ENCODE measurements around the gene OR52E8.

Gene OR52E8

GRCh38 chr11:5857590-5857989 lies at the start of gene OR52E8:
OR52E8 (minus strand) TSS chr11:5857690; CDS start chr11:5857690, 0 bp downstream.
- no peak for DNase-seq

- DNase-seq = no peak
Observed at GRCh38 chr11:5899534-5899933, 42.0 kb upstream of the OR52E8 start.

- DNase-seq = no peak
Observed at GRCh38 chr11:5892908-5893307, 35.4 kb upstream of the OR52E8 start, which contains the start of gene OR52E5. OR52E5 (plus strand) TSS chr11:5893208; CDS start chr11:5900777, 7,569 bp downstream.

- DNase-seq = no peak
Observed at GRCh38 chr11:5891216-5891800, 33.8 kb upstream of the OR52E8 start.

GRCh38 chr11:5887661-5888060 lies 30.2 kb upstream of the OR52E8 start:
- no peak for DNase-seq

- no peak for DNase-seq
Observed at GRCh38 chr11:5887172-5887571, 29.7 kb upstream of the OR52E8 start.

GRCh38 chr11:5881756-5882155 lies 24.3 kb upstream of the OR52E8 start:
- DNase-seq = no peak

- no peak for DNase-seq
Observed at GRCh38 chr11:5880329-5880728, 22.8 kb upstream of the OR52E8 start, which contains the start of gene OR52E4. OR52E4 (plus strand) TSS chr11:5880629; CDS start chr11:5884293, 3,664 bp downstream.

- no peak for DNase-seq
Observed at GRCh38 chr11:5878564-5878963, 21.1 kb upstream of the OR52E8 start.

GRCh38 chr11:5865826-5866225 lies 8.3 kb upstream of the OR52E8 start:
- DNase-seq = no peak

GRCh38 chr11:5851002-5851401 lies 6.5 kb downstream of the OR52E8 start:
- DNase-seq = no peak

GRCh38 chr11:5847711-5848110 lies 9.8 kb downstream of the OR52E8 start:
- no peak for DNase-seq

GRCh38 chr11:5846701-5847100 lies 10.8 kb downstream of the OR52E8 start:
- DNase-seq = no peak

- DNase-seq = no peak
Observed at GRCh38 chr11:5841797-5842196, 15.7 kb downstream of the OR52E8 start, which contains the start of gene OR52E6. OR52E6 (minus strand) TSS chr11:5841897; CDS start chr11:5841897, 0 bp downstream.

GRCh38 chr11:5837695-5838094 lies 19.8 kb downstream of the OR52E8 start:
- DNase-seq = no peak

- DNase-seq = no peak
Observed at GRCh38 chr11:5833446-5833845, 24.0 kb downstream of the OR52E8 start.

GRCh38 chr11:5831196-5831829 lies 26.2 kb downstream of the OR52E8 start:
- no peak for DNase-seq

- no peak for DNase-seq
Observed at GRCh38 chr11:5818245-5818886, 39.1 kb downstream of the OR52E8 start.

- DNase-seq = no peak
Observed at GRCh38 chr11:5815534-5815933, 42.0 kb downstream of the OR52E8 start.

- DNase-seq = no peak
Observed at GRCh38 chr11:5809905-5810795, 47.3 kb downstream of the OR52E8 start.

GRCh38 chr11:5809122-5809519 lies 48.4 kb downstream of the OR52E8 start:
- DNase-seq = no peak

GRCh38 chr11:5808500-5809121 lies 48.9 kb downstream of the OR52E8 start, which contains the start of gene OR52N2:
OR52N2 (plus strand) TSS chr11:5808924; CDS start chr11:5820336, 11,412 bp downstream.
- no peak for DNase-seq
